Measurements from ENCODE around the gene LPCAT1. TPM values are rescaled to one million over a fixed set of nuclear protein-coding genes. Genes with fewer than 3 reads are reported as not detected.

LPCAT1 gene
- total RNA-seq, 2 experiments from 2014 or later = 42.5 to 54.5 TPM

DNA sequence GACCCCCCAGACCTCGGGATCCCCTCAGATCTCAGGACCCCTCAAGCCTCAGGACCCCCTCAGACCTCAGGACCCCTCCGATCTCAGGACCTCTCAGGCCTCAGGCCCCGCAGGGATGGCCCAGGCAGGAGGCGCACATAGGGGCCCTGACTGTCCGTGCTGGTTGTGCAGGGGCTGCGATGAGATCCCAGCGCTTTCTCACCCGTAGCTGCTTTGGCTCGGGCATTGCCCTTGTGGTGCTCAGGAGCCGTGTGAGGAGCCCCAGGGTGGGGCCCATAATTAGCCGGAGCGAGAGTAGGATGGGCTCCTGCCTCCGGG is 680 bp upstream of the LPCAT1 start:
- peak overlapping the region; percentile 42 for H3K27ac Mint-ChIP-seq
- H3K4me3 Mint-ChIP-seq = peak overlapping the region; percentile 59
- intact Hi-C loops (cut with DNase I, micrococcal nuclease) = loop anchor here (1.0 to 5.0 kb wide), 9 partner anchors 12 to 1307 kb away; partner anchors contain the start of genes CCDC127 (in 1 of the 2), CLPTM1L (in 1 of the 2), MRPL36 (in 1 of the 2) and SDHA (in 1 of the 2)
- ATAC-seq (no peak), DNase-seq (no peak)
- H3K27me3 Mint-ChIP-seq = no peaks in the 10 kb centered on the region
- H3K4me1 Mint-ChIP-seq = peaks cover 17% of the 10 kb centered on the region
- ChIA-PET POLR2A (no interaction called here), CTCF (interaction anchor here (0.6 to 1.6 kb wide), 4 partner anchors 10 to 209 kb away, joined by 3 to 6 read pairs (median 3); no protein-coding TSS in a partner anchor)
- H3K9me3 Mint-ChIP-seq (ENCODE audit: low read depth) = no peaks in the 10 kb centered on the region
- peaks cover 9% of the 10 kb centered on the region for H3K36me3 Mint-ChIP-seq (ENCODE audit: low read depth)

DNA sequence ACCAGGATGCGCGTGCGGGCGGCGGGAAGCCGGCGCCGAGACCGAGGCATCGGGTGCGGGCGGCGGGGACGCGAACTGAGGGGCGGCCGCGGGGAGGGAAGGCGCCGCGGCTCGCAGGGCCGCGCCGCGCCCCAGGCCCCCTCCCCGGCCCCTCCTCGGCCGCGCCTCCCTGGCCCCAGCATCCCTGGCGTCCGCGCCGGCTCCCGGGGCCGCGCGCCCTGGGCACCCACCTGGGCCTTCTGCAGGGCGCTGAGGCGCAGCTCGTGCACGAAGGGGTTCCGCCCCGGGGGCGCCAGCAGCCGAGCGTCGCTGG is 324 bp downstream of the LPCAT1 start:
- Mint-ChIP-seq H3K36me3 (ENCODE audit: low read depth) (peaks cover 12% of the 10 kb centered on the region), H3K4me3 (peak overlapping the region; percentile 82), H3K9me3 (ENCODE audit: low read depth) (no peaks in the 10 kb centered on the region), H3K27ac (no peak overlapping the region), H3K4me1 (peaks cover 19% of the 10 kb centered on the region), H3K27me3 (no peaks in the 10 kb centered on the region)
- no peak for DNase-seq
- intact Hi-C loops (cut with DNase I, micrococcal nuclease) = loop anchor here (1.0 to 5.0 kb wide), 9 partner anchors 34 to 1306 kb away; partner anchors contain the start of genes CCDC127 (in 1 of the 2), SDHA (in 1 of the 2), TERT (in 1 of the 2) and ZDHHC11B (in 1 of the 2)
- ATAC-seq = peak; percentile 52
- ChIA-PET CTCF (interaction anchor here (1.6 kb wide), 1 partner anchor 13 kb away, joined by 6 read pairs; no protein-coding TSS in a partner anchor), POLR2A (interaction anchor here (0.8 kb wide), 1 partner anchor 13 kb away, joined by 4 read pairs; no protein-coding TSS in a partner anchor)

DNA sequence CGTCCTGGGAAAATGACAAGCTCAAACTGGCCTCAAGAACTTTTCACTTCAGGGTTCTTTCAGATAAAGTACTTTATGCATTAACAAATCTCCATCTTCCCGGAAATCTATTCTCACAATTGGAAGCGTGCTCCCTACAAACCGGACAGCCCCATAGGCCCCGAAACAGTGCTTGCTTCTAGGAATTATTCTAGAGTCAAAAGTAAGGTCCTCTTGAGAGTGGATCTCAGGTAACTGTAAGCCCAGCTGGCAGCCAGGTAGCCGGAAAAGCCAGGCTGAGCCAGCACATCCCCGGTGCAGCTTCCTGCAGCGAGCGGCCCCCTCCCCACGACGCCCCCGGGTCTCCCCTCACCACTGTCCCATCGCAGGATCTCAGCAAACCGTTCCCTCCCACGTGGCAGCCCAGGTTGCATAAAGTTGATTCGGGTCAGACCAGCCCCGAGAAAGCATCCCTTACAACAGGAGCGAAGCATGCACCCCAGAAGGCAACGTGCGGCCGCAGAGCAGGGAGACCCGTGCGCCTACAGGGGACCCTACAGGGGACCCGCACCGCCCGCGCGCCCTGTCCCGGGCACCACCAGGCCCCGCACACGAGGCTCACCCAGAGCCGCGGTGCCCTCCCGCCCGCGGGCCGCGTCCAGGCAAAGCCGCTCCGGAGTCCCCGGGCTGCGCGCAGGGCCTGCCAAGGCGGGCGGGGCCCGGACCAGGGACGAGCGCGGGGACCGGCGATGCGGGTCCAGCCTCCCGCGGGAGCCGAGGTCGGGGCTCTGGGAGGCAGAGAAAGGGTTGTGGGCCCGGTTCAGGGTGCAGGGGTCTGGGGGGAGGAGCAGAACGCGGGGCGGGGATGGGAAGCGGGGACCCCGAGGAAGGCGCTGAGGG is 920 bp downstream of the LPCAT1 start:
- ATAC-seq (peak; percentile 10), DNase-seq (peak; percentile 42)
- Mint-ChIP-seq H3K9me3 (ENCODE audit: low read depth) (no peaks in the 10 kb centered on the region), H3K4me1 (peaks cover 19% of the 10 kb centered on the region), H3K36me3 (ENCODE audit: low read depth) (peaks cover 12% of the 10 kb centered on the region), H3K27ac (peak overlapping the region; percentile 49), H3K4me3 (peak overlapping the region; percentile 82), H3K27me3 (no peaks in the 10 kb centered on the region)
- intact Hi-C loops (cut with DNase I, micrococcal nuclease) = loop anchor here (1.0 to 5.0 kb wide), 9 partner anchors 34 to 1306 kb away; partner anchors contain the start of genes CCDC127 (in 1 of the 2), SDHA (in 1 of the 2), TERT (in 1 of the 2) and ZDHHC11B (in 1 of the 2)
- ChIA-PET CTCF (interaction anchor here (0.6 to 1.6 kb wide), 2 partner anchors 13 to 118 kb away, joined by 3 to 6 read pairs; no protein-coding TSS in a partner anchor), POLR2A (interaction anchor here (0.8 kb wide), 1 partner anchor 13 kb away, joined by 4 read pairs; no protein-coding TSS in a partner anchor)

DNA sequence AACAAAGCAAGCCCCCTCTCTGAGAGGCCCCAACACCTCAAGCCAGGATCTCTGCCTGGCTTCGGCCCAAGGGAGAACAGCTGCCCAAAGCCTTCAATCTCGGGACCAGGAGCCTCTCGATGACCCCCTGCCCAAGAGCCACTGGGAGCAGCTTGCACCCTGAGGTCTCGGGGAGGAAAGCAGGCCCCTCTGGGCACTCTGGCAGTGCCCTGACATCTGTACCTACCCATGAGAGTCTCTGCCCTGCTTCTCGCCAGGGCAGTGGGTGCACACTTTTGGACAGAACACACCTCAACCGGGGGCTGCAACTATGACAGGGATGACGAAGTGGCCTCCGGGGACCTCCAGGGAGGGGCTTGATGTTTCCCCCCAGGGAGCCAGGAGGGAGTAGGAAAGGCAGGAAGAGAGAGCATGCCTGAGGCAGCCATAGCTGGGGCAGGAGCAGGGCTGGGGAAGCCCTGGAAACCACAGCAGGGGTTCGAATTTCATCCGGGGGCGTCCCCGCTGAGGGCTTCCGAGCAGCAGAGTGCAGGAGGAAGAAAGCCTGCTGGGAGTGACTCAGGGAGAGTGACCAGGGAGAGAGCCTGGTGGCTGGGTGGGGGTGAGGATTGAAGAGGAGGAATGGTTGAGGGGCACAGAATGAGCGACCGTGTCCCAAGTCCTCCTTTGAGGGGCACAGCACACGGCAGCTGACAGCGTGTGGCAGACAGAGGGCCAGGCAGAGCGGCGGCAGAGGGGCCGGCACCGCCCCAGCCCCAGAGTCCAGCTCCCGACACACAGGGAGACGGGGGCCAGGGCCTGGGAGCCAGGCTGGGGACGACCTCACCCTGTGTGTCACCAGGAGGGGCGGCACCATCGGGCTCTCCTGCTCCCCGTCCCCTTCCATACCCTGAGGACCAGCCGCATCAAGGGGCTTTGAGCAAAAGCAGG is 1.8 kb downstream of the LPCAT1 start:
- H3K9me3 Mint-ChIP-seq (ENCODE audit: low read depth) = no peaks in the 10 kb centered on the region
- ATAC-seq (no peak), DNase-seq (no peak)
- H3K4me3 Mint-ChIP-seq = peak overlapping the region; percentile 82
- POLR2A ChIA-PET = no interaction called here
- H3K4me1 Mint-ChIP-seq = peaks cover 23% of the 10 kb centered on the region
- intact Hi-C loops (cut with DNase I, micrococcal nuclease) = loop anchor here (2.0 to 5.0 kb wide), 8 partner anchors 35 to 1305 kb away; partner anchors contain the start of genes CCDC127 (in 1 of the 2), SDHA (in 1 of the 2), TERT (in 1 of the 2) and ZDHHC11B (in 1 of the 2)
- peak overlapping the region; percentile 49 for H3K27ac Mint-ChIP-seq
- CTCF ChIA-PET = interaction anchor here (0.6 to 1.0 kb wide), 5 partner anchors 15 to 118 kb away, joined by 3 read pairs; no protein-coding TSS in a partner anchor
- H3K27me3 Mint-ChIP-seq = no peaks in the 10 kb centered on the region
- peaks cover 15% of the 10 kb centered on the region for H3K36me3 Mint-ChIP-seq (ENCODE audit: low read depth)

DNA sequence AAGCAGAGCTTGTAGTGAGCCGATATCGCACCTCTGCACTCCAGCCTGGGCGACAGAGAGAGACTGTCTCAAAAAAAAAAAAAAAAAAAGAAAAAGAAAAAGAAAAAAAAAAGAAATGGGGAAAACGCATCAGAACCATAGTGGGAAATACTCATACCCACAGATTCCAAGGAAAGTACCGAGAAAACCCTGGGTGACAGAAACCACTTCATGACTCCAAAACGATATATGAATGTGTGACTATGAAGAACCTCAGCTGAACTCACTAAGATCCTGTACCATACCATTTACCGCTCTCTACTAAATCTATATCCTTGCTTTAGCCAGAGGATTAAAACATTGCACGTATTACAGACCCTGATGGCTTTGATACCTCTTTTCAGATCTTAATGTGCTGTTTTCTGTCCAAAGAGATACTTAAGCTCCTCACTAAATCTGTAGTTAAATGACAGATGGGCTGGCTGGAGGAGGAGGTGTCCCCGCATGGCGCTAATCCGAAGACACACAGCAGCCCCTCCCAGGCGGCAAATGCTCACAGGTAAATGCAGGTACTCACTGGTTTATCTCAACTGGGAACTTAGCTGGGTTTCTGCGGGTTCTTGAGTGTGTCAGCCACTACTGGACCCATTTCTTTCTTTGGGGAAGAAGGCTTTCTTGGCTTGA is 2.8 kb downstream of the LPCAT1 start:
- Mint-ChIP-seq H3K36me3 (ENCODE audit: low read depth) (peaks cover 15% of the 10 kb centered on the region), H3K27me3 (no peaks in the 10 kb centered on the region), H3K4me1 (peaks cover 31% of the 10 kb centered on the region), H3K27ac (no peak overlapping the region), H3K9me3 (ENCODE audit: low read depth) (no peaks in the 10 kb centered on the region), H3K4me3 (peak overlapping the region; percentile 21)
- ChIA-PET POLR2A (no interaction called here), CTCF (interaction anchor here (0.6 to 1.0 kb wide), 3 partner anchors 16 to 30 kb away, joined by 3 read pairs; no protein-coding TSS in a partner anchor)
- intact Hi-C loops (cut with DNase I, micrococcal nuclease) = loop anchor here (5.0 kb wide), 6 partner anchors 34 to 1304 kb away; partner anchors contain the start of genes CCDC127 (in 1 of the 2), SDHA (in 1 of the 2), TERT (in 1 of the 2) and ZDHHC11B (in 1 of the 2)
- no peak for DNase-seq
- ATAC-seq = no peak

DNA sequence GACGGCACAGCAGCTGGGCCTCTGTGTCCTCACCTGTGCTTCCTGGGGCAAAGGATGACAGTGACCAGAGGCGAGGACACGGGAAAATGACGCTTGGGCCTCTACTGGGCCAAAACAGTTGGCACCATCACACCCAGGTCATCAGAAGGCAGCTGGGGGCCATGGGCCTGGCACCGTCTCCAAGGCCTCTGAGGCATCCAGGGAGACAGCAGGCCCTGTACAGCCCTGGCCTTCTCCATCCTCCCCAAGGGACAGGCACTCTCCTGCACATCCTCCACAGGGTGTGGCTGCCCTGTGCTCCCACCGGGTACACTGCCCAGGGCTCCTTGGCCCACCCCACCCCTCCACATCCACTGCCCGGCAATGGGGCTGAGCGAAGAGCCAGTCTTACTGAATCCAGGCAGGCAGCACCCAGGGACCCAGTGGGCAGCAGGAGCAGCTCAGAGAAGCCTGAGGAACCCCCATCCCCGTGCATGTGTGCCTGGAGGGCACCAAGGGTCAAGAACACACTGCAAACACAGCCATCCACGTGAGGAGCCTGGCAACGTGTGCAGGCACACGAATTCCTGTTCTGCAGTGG is 4.0 kb downstream of the LPCAT1 start:
- no peaks in the 10 kb centered on the region for H3K9me3 Mint-ChIP-seq (ENCODE audit: low read depth)
- POLR2A ChIA-PET = no interaction called here
- no peak overlapping the region for H3K4me3 Mint-ChIP-seq
- H3K4me1 Mint-ChIP-seq = peaks cover 34% of the 10 kb centered on the region
- CTCF ChIA-PET = no interaction called here
- H3K36me3 Mint-ChIP-seq (ENCODE audit: low read depth) = peaks cover 15% of the 10 kb centered on the region
- DNase-seq = no peak
- intact Hi-C loops (cut with DNase I, micrococcal nuclease) = loop anchor here (5.0 kb wide), 6 partner anchors 32 to 1302 kb away; partner anchors contain the start of genes CCDC127 (in 1 of the 2), SDHA (in 1 of the 2), TERT (in 1 of the 2) and ZDHHC11B (in 1 of the 2)
- no peak for ATAC-seq
- H3K27ac Mint-ChIP-seq = no peak overlapping the region
- H3K27me3 Mint-ChIP-seq = no peaks in the 10 kb centered on the region

DNA sequence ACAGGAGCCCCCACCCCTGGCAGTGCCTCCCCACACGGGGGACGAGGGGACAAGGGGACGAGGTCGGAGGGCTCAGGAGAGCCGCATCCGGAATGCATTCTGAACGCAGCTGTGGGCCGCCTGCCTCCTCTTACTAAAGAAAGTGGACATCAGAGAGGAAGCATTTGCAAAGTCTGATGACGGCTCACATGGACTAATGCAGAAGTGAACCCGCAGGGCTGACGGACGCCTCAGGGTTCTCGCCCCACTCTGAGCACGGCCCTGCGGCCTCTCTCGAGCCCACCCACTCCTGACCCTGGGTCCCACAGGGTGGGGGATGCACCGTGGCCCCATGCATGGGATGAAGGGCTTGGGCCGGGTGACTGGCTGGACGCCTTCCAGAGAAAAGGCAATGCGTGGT is 5.9 kb downstream of the LPCAT1 start:
- no peaks in the 10 kb centered on the region for H3K9me3 Mint-ChIP-seq (ENCODE audit: low read depth)
- peaks cover 34% of the 10 kb centered on the region for H3K4me1 Mint-ChIP-seq
- H3K4me3 Mint-ChIP-seq = no peak overlapping the region
- H3K36me3 Mint-ChIP-seq (ENCODE audit: low read depth) = peaks cover 15% of the 10 kb centered on the region
- intact Hi-C loops (cut with DNase I, micrococcal nuclease) = no loop called here
- no peak overlapping the region for H3K27ac Mint-ChIP-seq
- no peaks in the 10 kb centered on the region for H3K27me3 Mint-ChIP-seq
- DNase-seq (no peak), ATAC-seq (no peak)
- CTCF ChIA-PET = no interaction called here
- POLR2A ChIA-PET = no interaction called here

DNA sequence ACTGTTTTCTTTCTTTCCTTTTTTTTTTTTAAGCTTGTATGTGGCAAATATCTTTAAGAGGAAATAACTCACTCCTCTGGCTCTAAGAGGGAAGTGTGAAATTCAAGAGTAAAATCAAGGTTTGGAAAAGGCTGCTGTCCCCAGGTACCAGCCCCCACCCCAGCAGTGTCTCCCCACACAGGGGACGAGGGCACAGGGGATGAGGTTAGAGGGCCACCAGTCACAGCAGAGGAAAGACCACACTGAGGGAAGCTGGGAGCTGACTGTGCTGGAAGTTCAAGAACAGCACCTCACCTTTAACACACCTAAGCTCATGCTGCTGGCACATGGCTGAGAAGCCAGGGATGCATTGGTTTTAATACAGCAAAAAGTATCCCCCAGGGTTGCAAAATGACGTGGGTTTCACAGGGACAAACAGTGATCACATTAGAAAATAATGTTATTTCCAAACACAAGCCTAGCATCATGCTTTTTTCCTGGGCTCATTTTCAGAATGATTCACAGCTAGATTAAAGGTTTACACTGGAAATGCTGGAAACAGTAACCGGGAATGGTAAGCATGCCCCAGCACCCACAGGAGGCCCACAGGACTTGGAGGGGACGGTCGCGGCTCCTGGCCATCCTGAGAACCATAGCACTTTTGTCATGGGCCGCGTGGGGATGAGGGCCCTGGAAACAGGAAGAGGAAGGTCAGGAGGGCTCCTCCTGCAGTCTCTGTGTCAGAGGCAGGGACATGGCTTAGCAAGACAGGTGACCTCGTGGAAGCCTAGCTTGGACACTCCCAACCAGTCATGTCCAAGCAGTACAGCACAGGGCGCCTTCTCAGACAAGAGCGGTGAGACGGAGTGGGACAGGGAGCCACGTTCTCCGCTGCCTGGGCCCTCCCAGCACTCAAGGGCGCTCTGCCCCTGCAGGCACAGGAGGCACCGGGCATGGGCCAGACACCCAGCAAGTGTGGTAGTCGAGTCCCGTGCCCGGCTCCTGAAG is 6.9 kb downstream of the LPCAT1 start:
- H3K4me3 Mint-ChIP-seq = no peak overlapping the region
- H3K4me1 Mint-ChIP-seq = peaks cover 28% of the 10 kb centered on the region
- intact Hi-C loops (cut with DNase I, micrococcal nuclease) = no loop called here
- CTCF ChIA-PET = interaction anchor here (0.7 kb wide), 1 partner anchor 153 kb away, joined by 3 read pairs; no protein-coding TSS in a partner anchor
- H3K27ac Mint-ChIP-seq = no peak overlapping the region
- no peaks in the 10 kb centered on the region for H3K9me3 Mint-ChIP-seq (ENCODE audit: low read depth)
- peaks cover 11% of the 10 kb centered on the region for H3K36me3 Mint-ChIP-seq (ENCODE audit: low read depth)
- POLR2A ChIA-PET = interaction anchor here (0.7 kb wide), 1 partner anchor 18 kb away, joined by 7 read pairs; no protein-coding TSS in a partner anchor
- no peak for DNase-seq
- ATAC-seq = no peak
- H3K27me3 Mint-ChIP-seq = no peaks in the 10 kb centered on the region

DNA sequence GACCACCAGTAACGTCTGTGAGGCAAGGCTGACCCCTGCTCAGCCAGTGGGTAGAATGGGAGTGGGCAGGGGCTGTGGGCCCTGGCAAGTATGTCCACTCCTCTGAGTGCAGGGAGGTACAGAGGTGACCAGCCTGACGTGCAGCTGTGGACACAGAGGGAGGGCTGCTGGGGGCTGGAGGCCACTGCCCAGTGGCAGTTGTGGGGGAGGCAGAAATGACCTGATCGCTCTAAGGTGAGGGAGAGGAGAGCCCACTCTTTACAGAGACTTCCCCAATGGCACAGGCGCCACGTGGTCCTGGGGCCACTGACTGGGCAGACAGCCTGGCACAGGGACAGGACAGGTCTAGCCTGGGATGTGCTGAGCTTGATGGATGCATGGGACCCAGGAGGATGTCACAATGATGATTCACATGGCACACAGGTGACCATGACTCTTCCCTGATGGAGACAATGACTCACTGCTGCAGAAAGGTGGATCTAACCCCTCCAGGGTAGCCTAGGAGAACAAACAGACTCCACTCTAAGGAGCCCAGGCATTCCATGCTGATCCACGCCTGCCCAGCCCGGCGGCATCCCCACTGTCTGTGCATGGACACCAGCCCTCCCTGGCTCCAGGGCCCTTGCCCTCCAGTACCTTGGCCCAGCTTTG is 7.7 kb downstream of the LPCAT1 start:
- Mint-ChIP-seq H3K4me3 (no peak overlapping the region), H3K9me3 (ENCODE audit: low read depth) (no peaks in the 10 kb centered on the region), H3K27me3 (no peaks in the 10 kb centered on the region), H3K4me1 (peaks cover 20% of the 10 kb centered on the region), H3K36me3 (ENCODE audit: low read depth) (peaks cover 9% of the 10 kb centered on the region), H3K27ac (no peak overlapping the region)
- ATAC-seq = peak; percentile 75
- ChIA-PET CTCF (interaction anchor here (0.7 kb wide), 1 partner anchor 154 kb away, joined by 3 read pairs; no protein-coding TSS in a partner anchor), POLR2A (interaction anchor here (0.7 kb wide), 1 partner anchor 17 kb away, joined by 7 read pairs; no protein-coding TSS in a partner anchor)
- no peak for DNase-seq
- intact Hi-C loops (cut with DNase I, micrococcal nuclease) = no loop called here
